ENCODE results near the gene PTPRG.

DNA sequence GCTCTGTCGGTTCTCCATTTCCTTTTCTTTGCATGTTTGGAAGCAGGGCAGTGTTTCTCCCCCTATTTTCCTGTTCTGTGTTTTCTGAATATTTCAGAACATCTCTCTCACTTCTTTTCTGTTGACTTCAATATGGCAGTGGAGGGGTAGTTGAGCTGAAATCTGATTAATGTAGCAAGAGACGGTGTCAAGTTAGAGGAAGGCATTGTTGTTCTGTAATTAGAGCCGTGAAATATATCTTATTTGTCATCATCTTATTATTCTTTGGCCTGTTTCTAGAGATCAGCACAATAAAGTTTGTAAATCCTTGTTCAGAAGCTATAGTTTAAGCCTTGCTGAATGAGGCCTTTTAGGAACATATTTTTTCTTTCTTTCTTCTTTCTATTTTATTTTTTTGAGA lies 353.9 kb downstream of the PTPRG start:
- TF ChIP-seq POLR2A (IDR thresholded peaks at IDR 0.05; ENCODE audit: low read depth, low read length) (no peak), POLR2AphosphoS5 (IDR thresholded peaks at IDR 0.05; ENCODE audit: low read depth, low read length) (no peak)
